Nephron (organoid): ENCODE measurements around the gene CTNNBL1.

Experiments
- H3K27ac Mint-ChIP-seq, 3 experiments: 2 replicates each; pipeline ENCODE4 v1.8.0; 2020; ENCODE audit warnings: mixed read lengths in 3 of 3, mild to moderate bottlenecking in 2 of 3, moderate library complexity in 1 of 3
- H3K27me3 Mint-ChIP-seq: 2 replicates; pipeline ENCODE4 v1.8.0; 2021; ENCODE audit warnings: low read depth, mild to moderate bottlenecking, moderate library complexity, mixed read lengths
- H3K36me3 Mint-ChIP-seq: 2 replicates; pipeline ENCODE4 v1.8.0; 2020; ENCODE audit warnings: low read depth, mixed read lengths
- H3K4me1 Mint-ChIP-seq: 2 replicates; pipeline ENCODE4 v1.8.0; 2020; ENCODE audit warnings: mixed read lengths
- H3K4me3 Mint-ChIP-seq, 3 experiments: 2 replicates each; pipeline ENCODE4 v1.8.0; 2020; ENCODE audit warnings: mild to moderate bottlenecking in 3 of 3, mixed read lengths in 3 of 3, moderate library complexity in 2 of 3
- H3K9me3 Mint-ChIP-seq: 2 replicates; pipeline ENCODE4 v1.8.0; 2020; ENCODE audit warnings: mixed read lengths
- TF ChIP-seq, protein P1 (sequence below), 3 experiments: fragments of 200-600 bp; sonication (generic); IDR thresholded peaks; one replicate each; pipeline ENCODE4 v1.5.0; 2021; ENCODE audit warnings: antibody characterized with exemption in 3 of 3; ENCODE audit not compliant: unreplicated experiment in 3 of 3

The CTNNBL1 gene

DNA sequence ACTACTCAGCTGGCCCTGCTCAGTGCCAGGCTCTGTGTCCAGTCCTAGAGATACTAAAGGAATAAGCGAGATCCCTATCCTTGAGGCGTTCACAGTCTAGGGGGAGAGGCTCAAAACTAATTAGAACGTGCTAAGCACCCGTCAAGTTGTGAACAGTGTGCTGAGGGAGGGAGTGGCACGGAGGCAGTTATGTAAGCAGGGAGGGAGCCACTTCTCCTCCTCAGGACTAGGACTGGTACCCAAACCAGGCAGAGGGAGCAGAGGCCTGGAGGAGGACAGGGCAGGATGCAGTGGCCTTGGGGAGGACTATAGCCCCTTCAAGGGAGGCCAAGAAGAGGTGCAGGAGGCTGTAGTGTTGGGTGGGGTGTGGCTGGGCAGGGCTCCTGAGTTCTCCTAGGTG lies 169.5 kb downstream of the CTNNBL1 start:
- Mint-ChIP-seq H3K9me3 (no peaks in the 10 kb centered on the region), H3K27ac (peak overlapping the region in 2 of 3 experiments; percentile 20 to 83), H3K4me3 (no peak overlapping the region), H3K4me1 (peaks cover 27% of the 10 kb centered on the region), H3K27me3 (no peaks in the 10 kb centered on the region), H3K36me3 (peaks cover 62% of the 10 kb centered on the region)
- TF ChIP-seq, protein P1, sequence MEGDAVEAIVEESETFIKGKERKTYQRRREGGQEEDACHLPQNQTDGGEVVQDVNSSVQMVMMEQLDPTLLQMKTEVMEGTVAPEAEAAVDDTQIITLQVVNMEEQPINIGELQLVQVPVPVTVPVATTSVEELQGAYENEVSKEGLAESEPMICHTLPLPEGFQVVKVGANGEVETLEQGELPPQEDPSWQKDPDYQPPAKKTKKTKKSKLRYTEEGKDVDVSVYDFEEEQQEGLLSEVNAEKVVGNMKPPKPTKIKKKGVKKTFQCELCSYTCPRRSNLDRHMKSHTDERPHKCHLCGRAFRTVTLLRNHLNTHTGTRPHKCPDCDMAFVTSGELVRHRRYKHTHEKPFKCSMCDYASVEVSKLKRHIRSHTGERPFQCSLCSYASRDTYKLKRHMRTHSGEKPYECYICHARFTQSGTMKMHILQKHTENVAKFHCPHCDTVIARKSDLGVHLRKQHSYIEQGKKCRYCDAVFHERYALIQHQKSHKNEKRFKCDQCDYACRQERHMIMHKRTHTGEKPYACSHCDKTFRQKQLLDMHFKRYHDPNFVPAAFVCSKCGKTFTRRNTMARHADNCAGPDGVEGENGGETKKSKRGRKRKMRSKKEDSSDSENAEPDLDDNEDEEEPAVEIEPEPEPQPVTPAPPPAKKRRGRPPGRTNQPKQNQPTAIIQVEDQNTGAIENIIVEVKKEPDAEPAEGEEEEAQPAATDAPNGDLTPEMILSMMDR (IDR thresholded peaks at IDR 0.05; ENCODE audit: unreplicated experiment in 3 of 3), result no peak

DNA sequence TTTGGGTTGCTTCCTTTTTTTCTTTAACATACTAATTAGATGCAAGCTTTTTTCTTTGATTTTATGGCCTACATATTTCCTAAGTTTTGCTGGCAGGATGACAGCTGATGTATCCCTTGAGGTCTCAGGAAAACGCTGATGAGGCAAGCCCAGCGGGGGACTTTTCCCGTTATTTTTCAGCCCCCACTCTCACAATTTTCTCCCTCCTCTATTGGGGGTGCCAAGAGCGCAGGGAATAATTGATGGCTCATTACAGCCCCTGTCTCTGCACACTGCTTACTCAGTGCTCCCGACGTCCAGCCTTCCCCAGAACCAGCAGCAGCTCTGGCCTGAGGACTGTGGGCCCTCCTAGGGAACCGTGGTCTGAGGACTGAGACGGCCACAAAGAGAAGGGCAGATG lies 170.5 kb downstream of the CTNNBL1 start:
- no peaks in the 10 kb centered on the region for H3K9me3 Mint-ChIP-seq
- H3K27ac Mint-ChIP-seq, result peak overlapping the region; percentile 71 to 92 (median 83)
- peak overlapping the region in 2 of 3 experiments; percentile 19 to 33 for H3K4me3 Mint-ChIP-seq
- peaks cover 34% of the 10 kb centered on the region for H3K4me1 Mint-ChIP-seq
- TF ChIP-seq, protein P1 (IDR thresholded peaks at IDR 0.05; ENCODE audit: unreplicated experiment in 3 of 3), result no peak
- H3K27me3 Mint-ChIP-seq, result no peaks in the 10 kb centered on the region
- peaks cover 58% of the 10 kb centered on the region for H3K36me3 Mint-ChIP-seq

GRCh38 chr20:37866051-37866450 lies 172.2 kb downstream of the CTNNBL1 start:
- peaks cover 47% of the 10 kb centered on the region for H3K4me1 Mint-ChIP-seq
- peaks cover 56% of the 10 kb centered on the region for H3K36me3 Mint-ChIP-seq
- H3K27me3 Mint-ChIP-seq, result no peaks in the 10 kb centered on the region
- H3K9me3 Mint-ChIP-seq, result no peaks in the 10 kb centered on the region
- peak overlapping the region in 2 of 3 experiments; percentile 3 to 28 for H3K27ac Mint-ChIP-seq
- H3K4me3 Mint-ChIP-seq, result no peak overlapping the region
- TF ChIP-seq, protein P1 (IDR thresholded peaks at IDR 0.05; ENCODE audit: unreplicated experiment in 3 of 3), result no peak

- Mint-ChIP-seq H3K9me3 (no peaks in the 10 kb centered on the region), H3K27ac (peak overlapping the region; percentile 17 to 60 (median 41))
Observed at GRCh38 chr20:37867289-37868195, 173.7 kb downstream of the CTNNBL1 start.

DNA sequence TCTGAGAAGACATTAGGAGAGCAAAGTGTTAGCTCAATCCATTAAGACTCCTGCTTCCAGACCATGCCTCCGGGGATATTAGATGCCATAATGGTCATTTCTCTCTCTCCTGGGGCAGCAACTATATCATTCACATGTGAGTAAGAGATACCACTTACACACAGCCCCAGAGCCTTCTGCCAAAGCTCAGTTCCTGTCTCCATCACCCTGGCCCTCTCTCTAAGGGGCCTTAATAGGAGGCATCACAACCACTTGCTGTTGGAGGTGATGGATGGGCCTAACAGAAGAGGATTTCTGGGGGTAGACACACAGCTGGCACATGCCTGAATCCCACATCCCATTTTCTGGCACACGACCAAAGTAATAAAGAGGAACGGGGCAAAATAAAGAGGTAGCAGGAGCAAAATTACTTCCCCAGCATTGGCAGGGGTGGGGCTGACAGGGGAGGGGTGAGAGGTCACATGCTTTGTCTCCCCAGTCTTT lies 175.1 kb downstream of the CTNNBL1 start:
- peak overlapping the region in 2 of 3 experiments; percentile 34 to 43 for H3K27ac Mint-ChIP-seq
- no peaks in the 10 kb centered on the region for H3K9me3 Mint-ChIP-seq
- peaks cover 3% of the 10 kb centered on the region for H3K27me3 Mint-ChIP-seq
- TF ChIP-seq, protein P1 (IDR thresholded peaks at IDR 0.05; ENCODE audit: unreplicated experiment in 3 of 3), result no peak
- H3K4me3 Mint-ChIP-seq, result no peak overlapping the region
- peaks cover 40% of the 10 kb centered on the region for H3K4me1 Mint-ChIP-seq
- H3K36me3 Mint-ChIP-seq, result peaks cover 44% of the 10 kb centered on the region

More at GRCh38 chr20:37867289-37868195, 173.7 kb downstream of the CTNNBL1 start:
- Mint-ChIP-seq H3K36me3 (peaks cover 50% of the 10 kb centered on the region), H3K4me1 (peaks cover 47% of the 10 kb centered on the region), H3K4me3 (no peak overlapping the region), H3K27me3 (peaks cover 3% of the 10 kb centered on the region)
- TF ChIP-seq, protein P1 (IDR thresholded peaks at IDR 0.05; ENCODE audit: unreplicated experiment in 3 of 3), result no peak
